Heart left ventricle (tissue), 16 donors: ENCODE measurements around the gene TINAGL1. TPM values are rescaled to one million over a fixed set of nuclear protein-coding genes. Genes with fewer than 3 reads are reported as not detected.

Experiments used
- ATAC-seq, 4 donors: fragments of 200-7000 bp; cut with Tn5 transposase; one replicate each; pipeline ENCODE4 v1.9.1; 2020 to 2022; ENCODE audit warnings: moderate library complexity in 4 of 4, mild to moderate bottlenecking in 3 of 4, moderate number of reproducible peaks in 1 of 4
- DNase-seq, 5 donors: peaks; one replicate each; pipeline ENCODE4 v3.0.0-alpha.2; 2020
- H3K27ac ChIP-seq, 12 donors: fragments of 200-600 bp; sonication (generic) in 4 of 12; one replicate each; pipeline versions ENCODE4 v1.5.0 to v1.8.0; 2016 to 2022; ENCODE audit warnings: mild to moderate bottlenecking in 2 of 12
- H3K27me3 ChIP-seq, 9 donors: fragments of 200-600 bp; sonication (generic) in 2 of 9; one replicate each; pipeline versions ENCODE4 v1.5.1 to v1.8.0; 2016 to 2022; ENCODE audit warnings: mild to moderate bottlenecking in 3 of 9
- H3K36me3 ChIP-seq, 9 donors: fragments of 200-600 bp; sonication (generic) in 2 of 9; one replicate each; pipeline versions ENCODE4 v1.5.0 to v1.8.0; 2018 to 2022; ENCODE audit warnings: mild to moderate bottlenecking in 2 of 9
- H3K4me1 ChIP-seq, 12 donors: fragments of 200-600 bp; sonication (generic) in 4 of 12; one replicate each; pipeline versions ENCODE4 v1.5.0 to v1.8.0; 2016 to 2022; ENCODE audit warnings: mild to moderate bottlenecking in 3 of 12
- H3K4me3 ChIP-seq, 12 donors: fragments of 200-600 bp; sonication (generic) in 4 of 12; one replicate each; pipeline versions ENCODE4 v1.5.0 to v1.8.0; 2017 to 2022; ENCODE audit warnings: mild to moderate bottlenecking in 9 of 12, moderate library complexity in 4 of 12
- H3K9me3 ChIP-seq, 12 donors: fragments of 200-600 bp; sonication (generic) in 4 of 12; one replicate each; pipeline versions ENCODE4 v1.5.0 to v1.8.0; 2016 to 2022; ENCODE audit warnings: mild to moderate bottlenecking in 1 of 12
- POLR2A ChIP-seq, 2 donors: fragments of 450-650 bp; IDR thresholded peaks; one replicate each; pipeline ENCODE4 v1.6.1; 2017; ENCODE audit warnings: antibody characterized with exemption in 2 of 2, mild to moderate bottlenecking in 2 of 2, moderate library complexity in 2 of 2
- WGBS, 4 donors: extraction: QIAGEN DNeasy Blood & Tissue Kit in 2 of 4; methylation state at CpG; one replicate each; pipeline versions ENCODE4 v1.1.5 to v1.1.7; 2013 to 2018; 5-methylcytosine and 5-hydroxymethylcytosine counted together
- intact Hi-C, 10 donors: fragments of 100-400 bp; cut with DNase I; formaldehyde crosslinking; loops; one replicate each; pipeline versions ENCODE4 v1.11.1 to v1.14.2; 2022
- polyA plus RNA-seq, 2 donors: library from polyadenylated mRNA; stranded (reverse); fragments of 200-250 nt; gene quantifications; one replicate each; pipeline ENCODE4 v1.2.3, GENCODE V29; 2013
- total RNA-seq, 9 donors: library from RNA; depleted of rRNA in 2 of 9; stranded (reverse); fragments of >200 nt in 2 of 9; fragmentation: NEBNext Ultra II Directional in 3 of 9; extraction: Animal tissue kit (Norgen Biotek cat#: 25700) in 3 of 9; gene quantifications; one replicate each; pipeline versions ENCODE4 v1.1.0 to v1.2.4, GENCODE V29; 2016 to 2023
- TF ChIP-seq, protein P1 (sequence below), 12 donors: fragments of 200-600 bp; sonication (generic) in 4 of 12; IDR thresholded peaks; one replicate each; pipeline versions ENCODE4 v1.5.0 to v1.8.0; 2018 to 2022; ENCODE audit warnings: antibody characterized with exemption in 12 of 12, mild to moderate bottlenecking in 5 of 12
- donor health status: ischemic (EF 13 %, LVEDD 7.1; RV severe dilation, severe dysfunction).
- donor health status: healthy with polysubstance abuse.
- donor health status: DM: no; HTN: yes; CAD: no.
- donor health status: DM: no; HTN: no; CAD: no.
- donor health status: ischemic (EF 25% LVEDD 6.9; RV normal size, moderate dysfunction).
- donor health status: ischemic (EF 25% LVEDD 5.7; RV mildly dilated, moderate dysfunction).
- donor health status: healthy.
- donor health status: DM: yes; HTN: yes; CAD: no.
- donor health status: ischemic (EF 35%, LVEDD 5.7; RV mildly dilated, moderate dysfunction).
- donor health status: nonischemic (EF 11% LVEDD 7.7; RV severe dilation, severe dysfunction).
- donor health status: DM: yes; HTN: yes; CAD: no.
- donor health status: PGD.
- donor health status: ischemic (EF 29% LVEDD 5.4; RV normal size, mild dysfunction).
- donor health status: nonischemic (EF 23%, LVEDD 6.1; RV moderate dilation, normal function).

TINAGL1 gene
- total and polyA plus RNA-seq, 11 donors: 136 to 697 (median 204) TPM

GRCh38 chr1:31559715-31560114 is 16.6 kb upstream of the TINAGL1 start:
- ATAC-seq (no peak), DNase-seq (no peak)
- intact Hi-C loops: loop anchor here in 7 of 10 donors (5.0 to 10.0 kb wide), 4 partner anchors 158 to 235 kb away; no protein-coding TSS in a partner anchor
- H3K4me1 ChIP-seq: peaks cover 0 to 9% (median 5%) of the 10 kb centered on the region in 12 donors
- peaks cover 0 to 7% (median 0%) of the 10 kb centered on the region in 12 donors for H3K9me3 ChIP-seq
- H3K4me3 ChIP-seq: no peak overlapping the region
- H3K36me3 ChIP-seq: no peaks in the 10 kb centered on the region
- peaks cover 0 to 11% (median 0%) of the 10 kb centered on the region in 9 donors for H3K27me3 ChIP-seq
- TF ChIP-seq, protein P1, sequence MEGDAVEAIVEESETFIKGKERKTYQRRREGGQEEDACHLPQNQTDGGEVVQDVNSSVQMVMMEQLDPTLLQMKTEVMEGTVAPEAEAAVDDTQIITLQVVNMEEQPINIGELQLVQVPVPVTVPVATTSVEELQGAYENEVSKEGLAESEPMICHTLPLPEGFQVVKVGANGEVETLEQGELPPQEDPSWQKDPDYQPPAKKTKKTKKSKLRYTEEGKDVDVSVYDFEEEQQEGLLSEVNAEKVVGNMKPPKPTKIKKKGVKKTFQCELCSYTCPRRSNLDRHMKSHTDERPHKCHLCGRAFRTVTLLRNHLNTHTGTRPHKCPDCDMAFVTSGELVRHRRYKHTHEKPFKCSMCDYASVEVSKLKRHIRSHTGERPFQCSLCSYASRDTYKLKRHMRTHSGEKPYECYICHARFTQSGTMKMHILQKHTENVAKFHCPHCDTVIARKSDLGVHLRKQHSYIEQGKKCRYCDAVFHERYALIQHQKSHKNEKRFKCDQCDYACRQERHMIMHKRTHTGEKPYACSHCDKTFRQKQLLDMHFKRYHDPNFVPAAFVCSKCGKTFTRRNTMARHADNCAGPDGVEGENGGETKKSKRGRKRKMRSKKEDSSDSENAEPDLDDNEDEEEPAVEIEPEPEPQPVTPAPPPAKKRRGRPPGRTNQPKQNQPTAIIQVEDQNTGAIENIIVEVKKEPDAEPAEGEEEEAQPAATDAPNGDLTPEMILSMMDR (IDR thresholded peaks at IDR 0.05): no peak
- no peak for TF ChIP-seq POLR2A (IDR thresholded peaks at IDR 0.05)
- H3K27ac ChIP-seq: no peak overlapping the region

GRCh38 chr1:31560394-31560793 is 15.9 kb upstream of the TINAGL1 start:
- peaks cover 0 to 10% (median 5%) of the 10 kb centered on the region in 12 donors for H3K4me1 ChIP-seq
- intact Hi-C loops: loop anchor here in 7 of 10 donors (5.0 to 10.0 kb wide), 4 partner anchors 157 to 234 kb away; no protein-coding TSS in a partner anchor
- no peak overlapping the region for H3K4me3 ChIP-seq
- DNase-seq (no peak), ATAC-seq (no peak)
- peaks cover 0 to 7% (median 0%) of the 10 kb centered on the region in 12 donors for H3K9me3 ChIP-seq
- H3K36me3 ChIP-seq: no peaks in the 10 kb centered on the region
- TF ChIP-seq POLR2A (IDR thresholded peaks at IDR 0.05): no peak
- TF ChIP-seq, protein P1 (IDR thresholded peaks at IDR 0.05): no peak
- WGBS, 4 donors: 81 to 85% (median 83%) methylated on average over 4 of the region's 4 CpGs
- peaks cover 0 to 8% (median 0%) of the 10 kb centered on the region in 9 donors for H3K27me3 ChIP-seq
- H3K27ac ChIP-seq: no peak overlapping the region

DNA sequence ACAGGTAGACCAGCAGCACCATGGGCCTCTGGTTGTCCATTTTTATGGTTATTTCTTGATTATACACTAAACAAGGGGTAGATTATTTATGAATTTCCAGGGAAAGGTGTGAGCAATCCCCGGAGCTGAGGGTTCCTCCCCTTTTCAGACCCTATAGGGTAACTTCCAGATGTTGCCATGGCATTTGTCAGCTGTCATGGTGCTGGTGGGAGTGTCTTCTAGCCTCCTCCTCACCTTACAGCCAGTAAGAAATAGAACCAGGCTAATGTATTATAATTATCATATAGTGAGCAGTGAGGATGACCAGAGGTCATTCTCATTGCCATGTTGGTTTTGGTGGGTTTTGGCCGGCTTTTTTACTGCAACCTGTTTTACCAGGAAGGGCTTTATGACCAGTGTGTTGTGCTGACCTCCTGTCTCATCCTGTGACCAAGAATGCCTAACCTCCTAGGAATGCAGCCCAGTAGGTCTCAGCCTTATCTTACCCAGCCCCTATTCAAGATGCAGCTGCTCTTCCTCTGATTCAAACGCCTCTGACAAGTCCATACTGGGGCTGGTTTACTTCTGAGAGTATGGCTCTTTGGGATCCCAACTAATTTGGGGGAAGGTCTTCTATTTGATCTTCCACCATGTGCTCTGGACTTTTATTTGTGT is 13.5 kb upstream of the TINAGL1 start:
- H3K4me3 ChIP-seq: no peak overlapping the region
- peaks cover 0 to 7% (median 0%) of the 10 kb centered on the region in 12 donors for H3K9me3 ChIP-seq
- no peaks in the 10 kb centered on the region for H3K27me3 ChIP-seq
- WGBS, 4 donors: 38 to 45% (median 41%) methylated on average over 3 of the region's 3 CpGs
- no peak overlapping the region for H3K27ac ChIP-seq
- intact Hi-C loops: loop anchor here in 7 of 10 donors (1.0 to 10.0 kb wide), 6 partner anchors 31 to 232 kb away; no protein-coding TSS in a partner anchor
- peaks cover 0 to 10% (median 5%) of the 10 kb centered on the region in 12 donors for H3K4me1 ChIP-seq
- ATAC-seq: no peak
- H3K36me3 ChIP-seq: no peaks in the 10 kb centered on the region
- TF ChIP-seq, protein P1 (IDR thresholded peaks at IDR 0.05): no peak
- no peak for TF ChIP-seq POLR2A (IDR thresholded peaks at IDR 0.05)
- no peak for DNase-seq

DNA sequence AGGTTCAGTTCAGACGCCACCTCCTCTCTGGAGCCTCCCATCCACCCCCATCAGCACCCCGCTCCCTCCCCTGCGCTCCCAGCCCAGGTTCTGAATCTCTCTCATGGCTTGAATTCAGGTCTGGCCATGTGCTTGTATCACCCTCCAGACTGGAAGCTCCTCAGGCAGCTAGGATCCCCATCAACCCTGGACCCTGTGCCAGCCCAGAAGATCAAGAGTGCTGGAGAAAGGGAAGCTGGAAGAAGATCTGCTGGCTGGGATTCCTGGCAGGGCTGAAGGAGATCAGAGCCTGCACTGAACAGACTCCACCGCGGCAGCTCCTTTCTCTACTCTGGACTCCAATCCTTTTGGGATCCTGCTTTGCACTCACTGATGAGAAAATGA is 11.7 kb upstream of the TINAGL1 start:
- DNase-seq (no peak), ATAC-seq (no peak)
- Histone ChIP-seq H3K36me3 (no peaks in the 10 kb centered on the region), H3K27ac (peak overlapping the region in 3 of 12 donors; percentile 8 to 48 (median 11)), H3K27me3 (no peaks in the 10 kb centered on the region), H3K4me1 (peaks cover 0 to 22% (median 11%) of the 10 kb centered on the region in 12 donors), H3K4me3 (no peak overlapping the region), H3K9me3 (peaks cover 0 to 6% (median 0%) of the 10 kb centered on the region in 12 donors)
- 68 to 78% (median 71%) methylated on average over 5 of the region's 5 CpGs for WGBS, 4 donors
- intact Hi-C loops: loop anchor here (1.0 to 10.0 kb wide), 7 partner anchors 30 to 230 kb away; no protein-coding TSS in a partner anchor
- no peak for TF ChIP-seq POLR2A (IDR thresholded peaks at IDR 0.05)
- TF ChIP-seq, protein P1 (IDR thresholded peaks at IDR 0.05): no peak
